K562 (cell line): Measurements from ENCODE around the gene MBD5. TPM values are rescaled to one million over a fixed set of nuclear protein-coding genes. Genes with fewer than 3 reads are reported as not detected.

Source experiments
- ATAC-seq: fragments of 200-7000 bp; cut with Tn5 transposase; 3 replicates; pipeline ENCODE4 v1.9.1; 2020; ENCODE audit warnings: moderate library complexity
- BruUV-seq: library from RNA; stranded (reverse); fragments of 400-500 nt; replicated peaks from 2 replicates; lab custom pipeline; 2021; lab: Mats Ljungman, UMichigan
- CTCF ChIA-PET: fragments of 300-600 bp; formaldehyde crosslinking; extraction: SDS; loops from one replicate; lab custom pipeline; 2021; ENCODE audit warnings: low intra/inter-chr PET ratio; lab: Yijun Ruan, JAX
- POLR2A ChIA-PET: fragments of 300-600, 350-650 bp; sonication (Branson Sonifier 250); formaldehyde crosslinking; extraction: SDS; loops from one replicate; lab custom pipeline; 2021; ENCODE audit warnings: antibody characterized with exemption, inconsistent platforms; lab: Yijun Ruan, JAX
- DNase-seq, 4 experiments: peaks; one replicate each; pipeline versions ENCODE4 v3.0.0 to v3.0.0-alpha.2; 2011 to 2018; ENCODE audit warnings: low spot score in 3 of 4, mixed read lengths in 3 of 4; ENCODE audit errors: extremely low read depth in 1 of 4
- FAIRE-seq: peaks from 2 replicates; lab custom pipeline; 2011; peaks lifted over from hg19 to GRCh38; lab: Jason Lieb, UNC
- H2AFZ ChIP-seq: 2 replicates; pipeline ENCODE4 v1.6.0; 2011; ENCODE audit warnings: low read depth, low read length, control low read depth, inconsistent platforms
- H3K27ac ChIP-seq: fragments of 200-600 bp; 3 replicates; pipeline ENCODE4 v1.8.0; 2011; ENCODE audit warnings: low read depth, mild to moderate bottlenecking, control low read depth, inconsistent platforms, low read length, moderate library complexity, mixed read lengths; ENCODE audit errors: extremely low read depth
- H3K27me3 ChIP-seq, 2 experiments: fragments of 300-600 bp in 1 of 2; 2 replicates in 1 of 2; 3 replicates in 1 of 2; pipeline versions ENCODE4 v1.6.0 to v1.8.0; 2011; ENCODE audit warnings: inconsistent platforms in 2 of 2, low read length in 2 of 2, mild to moderate bottlenecking in 1 of 2, mixed read lengths in 1 of 2, moderate library complexity in 1 of 2; ENCODE audit not compliant: control insufficient read depth in 2 of 2, insufficient read depth in 2 of 2
- H3K36me3 ChIP-seq: fragments of 300-600 bp; 3 replicates; pipeline ENCODE4 v1.8.0; 2011; ENCODE audit warnings: mild to moderate bottlenecking, low read length, inconsistent platforms; ENCODE audit not compliant: control insufficient read depth, insufficient read depth
- H3K4me1 ChIP-seq, 2 experiments: fragments of 200-600 bp in 1 of 2; replicated peaks in 1 of 2; 2 replicates in 1 of 2; 3 replicates in 1 of 2; pipeline versions ENCODE4 v1.5.1 to v1.8.0; 2011; ENCODE audit warnings: inconsistent platforms in 2 of 2, low read length in 2 of 2, mild to moderate bottlenecking in 1 of 2, mixed read lengths in 1 of 2, moderate library complexity in 1 of 2; ENCODE audit not compliant: control insufficient read depth in 2 of 2, insufficient read depth in 2 of 2
- H3K4me2 ChIP-seq: 2 replicates; pipeline ENCODE4 v1.6.1; 2011; ENCODE audit warnings: low read length, control low read depth, inconsistent platforms, mixed read lengths; ENCODE audit not compliant: insufficient read depth
- H3K4me3 ChIP-seq: fragments of 200-600 bp; sonication (generic), shearing (Covaris generic); 2 replicates; pipeline ENCODE4 v1.5.1; 2016; ENCODE audit warnings: control low read depth, inconsistent platforms
- H3K79me2 ChIP-seq: fragments of 200-600 bp; 3 replicates; pipeline ENCODE4 v1.8.0; 2011; ENCODE audit warnings: low read length, inconsistent platforms; ENCODE audit not compliant: control insufficient read depth, insufficient read depth
- H3K9ac ChIP-seq, 2 experiments: 2 replicates each; pipeline versions ENCODE4 v1.6.0 to v1.6.1; 2011; ENCODE audit warnings: low read depth in 2 of 2, low read length in 2 of 2, control low read depth in 1 of 2, inconsistent platforms in 1 of 2, mild to moderate bottlenecking in 1 of 2, mixed read lengths in 1 of 2; ENCODE audit not compliant: insufficient read depth in 1 of 2
- H3K9me1 ChIP-seq: one replicate; pipeline ENCODE4 v1.6.0; 2011; ENCODE audit warnings: inconsistent platforms, mild to moderate bottlenecking, low read length, moderate library complexity; ENCODE audit not compliant: control insufficient read depth, insufficient read depth
- H3K9me3 ChIP-seq: replicated peaks from 2 replicates; pipeline ENCODE4 v1.5.1; 2011; ENCODE audit warnings: low read depth, low read length, inconsistent platforms; ENCODE audit not compliant: control insufficient read depth, insufficient read depth
- H4K20me1 ChIP-seq: replicated peaks from 2 replicates; pipeline ENCODE4 v1.6.1; 2011; ENCODE audit warnings: low read length, inconsistent platforms, mixed read lengths; ENCODE audit not compliant: control insufficient read depth, insufficient read depth
- CREB3 ChIP-seq: fragments of 450-650 bp; conservative IDR thresholded peaks from 2 replicates; pipeline ENCODE4 v1.6.1; 2016; ENCODE audit warnings: missing genetic modification characterization, low read depth, mild to moderate bottlenecking, missing compliant biosample characterization, moderate library complexity
- CXXC5 ChIP-seq: fragments of 250-450 bp; sonication (Bioruptor Pico); IDR thresholded peaks from 2 replicates; pipeline ENCODE4 v1.8.0; 2022; ENCODE audit warnings: inconsistent platforms, mild to moderate bottlenecking, moderate library complexity
- FOXK2 ChIP-seq, 2 experiments: fragments of 450-650 bp; IDR thresholded peaks in 1 of 2; conservative IDR thresholded peaks in 1 of 2; 2 replicates each; pipeline ENCODE4 v1.6.1; 2016; ENCODE audit warnings: low read depth in 2 of 2, mild to moderate bottlenecking in 1 of 2
- HNRNPK ChIP-seq: fragments of 200-400 bp; formaldehyde crosslinking; IDR thresholded peaks from one replicate; pipeline ENCODE4 v1.6.1; 2018; ENCODE audit warnings: mild to moderate bottlenecking, low read depth, low read length; ENCODE audit not compliant: poor library complexity, severe bottlenecking
- MAFG ChIP-seq: fragments of 450-650 bp; conservative IDR thresholded peaks from 2 replicates; pipeline ENCODE4 v1.6.1; 2016; ENCODE audit warnings: missing genetic modification characterization, missing compliant biosample characterization
- NCOR1 ChIP-seq: fragments of 450-650 bp; IDR thresholded peaks from 2 replicates; pipeline ENCODE4 v1.6.1; 2016; ENCODE audit warnings: mild to moderate bottlenecking, moderate library complexity
- RNF219 ChIP-seq: fragments of 250-450 bp; sonication (Bioruptor Pico); IDR thresholded peaks from 2 replicates; pipeline ENCODE4 v1.5.0; 2022; ENCODE audit warnings: mild to moderate bottlenecking
- SPI1 ChIP-seq: IDR thresholded peaks from 2 replicates; pipeline ENCODE4 v1.6.1; 2011; ENCODE audit warnings: low read depth, low read length, control low read depth, borderline replicate concordance
- U2AF1 ChIP-seq: fragments of 200-400 bp; formaldehyde crosslinking; optimal IDR thresholded peaks from 2 replicates; pipeline ENCODE3; 2017; ENCODE audit warnings: mild to moderate bottlenecking, low read depth, low read length, moderate library complexity
- ZNF184 ChIP-seq: sonication (generic); formaldehyde crosslinking; IDR thresholded peaks from 2 replicates; pipeline ENCODE4 v1.5.0; 2020; ENCODE audit warnings: missing genetic modification reagents
- ZNF79 ChIP-seq: fragments of 250-450 bp; sonication (Bioruptor Pico); IDR thresholded peaks from 2 replicates; pipeline ENCODE4 v1.4.0; 2020; ENCODE audit warnings: low read depth, mild to moderate bottlenecking, moderate library complexity
- WGBS: fragments of 100-300 bp; shearing (Covaris generic); methylation state at CpG from one replicate; pipeline ENCODE4 v1.1.6; 2016; ENCODE audit warnings: low coverage, mixed read lengths; ENCODE audit not compliant: insufficient coverage; ENCODE audit errors: missing lambda C conversion rate; 5-methylcytosine and 5-hydroxymethylcytosine counted together
- in situ Hi-C: fragments of 300-500 bp; cut with MboI; formaldehyde crosslinking; loops from 4 replicates; pipeline ENCODE4 v1.15.0; 2018; ENCODE audit warnings: inconsistent platforms, mixed read lengths
- intact Hi-C: fragments of 100-400 bp; cut with micrococcal nuclease; formaldehyde crosslinking; loops from 2 replicates; pipeline ENCODE4 v1.14.2; 2022
- polyA plus RNA-seq, 8 experiments: library from polyadenylated mRNA; depleted of rRNA in 4 of 8; stranded (reverse) in 5 of 8; unstranded in 3 of 8; fragments of >200 nt; fragmentation: Nextera tagmentation in 2 of 8; fragmentation: Illumina TruSeq in 1 of 8; extraction: Ambion mirVana in 2 of 8; extraction: Trizol in 1 of 8; gene quantifications; 2 replicates each; pipeline versions ENCODE4 v1.2.1 to v1.2.3, GENCODE V29; 2011 to 2014; ENCODE audit warnings: inconsistent platforms in 1 of 8, missing spikeins in 1 of 8
- total RNA-seq, 7 experiments: library from RNA; depleted of rRNA in 6 of 7; stranded (reverse); fragments of >200 nt in 6 of 7; fragmentation: Illumina TruSeq in 2 of 7; extraction: Trizol in 2 of 7; gene quantifications; 2 replicates each; pipeline versions ENCODE4 v1.2.1 to v1.2.3, GENCODE V29; 2011 to 2021; ENCODE audit warnings: low replicate concordance in 1 of 7

The MBD5 gene
- total and polyA plus RNA-seq, 9 of the 15 experiments (the other 6 are each of a cell fraction or from before 2014, with no cell fraction given) = 3.4 to 14.5 (median 9.0) TPM

- Histone ChIP-seq H3K79me2 (no peaks in the 10 kb centered on the region), H3K9ac (no peak overlapping the region), H3K27me3 (peaks cover 4 to 24% of the 10 kb centered on the region in 2 experiments; a peak in 4 of 5 replicates), H4K20me1 (peaks cover 4% of the 10 kb centered on the region; the same call in 1 of the 2 replicates), H2AFZ (no peak overlapping the region), H3K36me3 (no peaks in the 10 kb centered on the region), H3K27ac (no peak overlapping the region), H3K4me1 (no peaks in the 10 kb centered on the region), H3K4me3 (no peak overlapping the region), H3K9me3 (no peaks in the 10 kb centered on the region), H3K9me1 (no peaks in the 10 kb centered on the region), H3K4me2 (no peak overlapping the region)
- no peak for DNase-seq
- BruUV-seq = no TSS peak
- WGBS = 0% methylated on average over 5 of the region's 5 CpGs
- ChIA-PET POLR2A (interaction anchor here (1.6 kb wide), 1 partner anchor 10 kb away, joined by 3 read pairs; no protein-coding TSS in a partner anchor), CTCF (no interaction called here)
- intact Hi-C loops (no loop called here), in situ Hi-C loops (loop anchor here (10.0 kb wide), 1 partner anchor 583 kb away; no protein-coding TSS in a partner anchor)
- no peak for ATAC-seq
- TF ChIP-seq SPI1 = peak; percentile 74; the same call in 1 of the 2 replicates
- no peak for TF ChIP-seq CREB3 (tag)
- no peak for FAIRE-seq
Measured at GRCh38 chr2:148517822-148518221, 496.9 kb downstream of the MBD5 start.

- Histone ChIP-seq H3K4me3 (no peak overlapping the region), H3K4me1 (no peaks in the 10 kb centered on the region), H3K79me2 (no peaks in the 10 kb centered on the region), H3K9me3 (no peaks in the 10 kb centered on the region), H3K27ac (no peak overlapping the region), H3K9ac (no peak overlapping the region), H2AFZ (no peak overlapping the region), H3K9me1 (no peaks in the 10 kb centered on the region), H3K4me2 (no peak overlapping the region), H3K27me3 (peaks cover 4 to 24% of the 10 kb centered on the region in 2 experiments; a peak in 4 of 5 replicates), H3K36me3 (no peaks in the 10 kb centered on the region), H4K20me1 (peaks cover 4% of the 10 kb centered on the region; the same call in 1 of the 2 replicates)
- in situ Hi-C loops (loop anchor here (10.0 kb wide), 1 partner anchor 584 kb away; no protein-coding TSS in a partner anchor), intact Hi-C loops (no loop called here)
- no TSS peak for BruUV-seq
- no peak for DNase-seq
- ChIA-PET CTCF (no interaction called here), POLR2A (no interaction called here)
- no peak for FAIRE-seq
- WGBS = 5% methylated on average over 7 of the region's 7 CpGs
- ATAC-seq = no peak
- TF ChIP-seq HNRNPK (no peak), ZNF184 (CRISPR knock-in tag) (no peak), MAFG (tag) (no peak), RNF219 (no peak), CXXC5 (CRISPR knock-in tag) (no peak), U2AF1 (no peak), FOXK2 (conservative IDR thresholded peaks at IDR 0.05 in 1 of 2, IDR thresholded peaks at IDR 0.05 in 1 of 2; ENCODE audit: low read depth in 2 of 2) (no peak), NCOR1 (no peak), ZNF79 (CRISPR knock-in tag) (no peak)
Measured at GRCh38 chr2:148519013-148519412, 498.1 kb downstream of the MBD5 start.
